MCF 10A (cell line): ENCODE results near the gene CROCC2. TPM values are rescaled to one million over a fixed set of nuclear protein-coding genes. Genes with fewer than 3 reads are reported as not detected.

Experiments used
- BruUV-seq: library from RNA; stranded (reverse); fragments of 400-500 nt; replicated peaks from 2 replicates; lab custom pipeline; 2021; lab: Mats Ljungman, UMichigan
- CTCF ChIA-PET: fragments of 300-600 bp; sonication (Branson Sonifier 250); formaldehyde crosslinking; extraction: SDS; loops from one replicate; lab custom pipeline; 2021; ENCODE audit warnings: antibody characterized with exemption, inconsistent platforms; lab: Yijun Ruan, JAX
- POLR2A ChIA-PET: fragments of 300-600, 350-650 bp; sonication (Branson Sonifier 250); formaldehyde crosslinking; extraction: SDS; loops from one replicate; lab custom pipeline; 2020; ENCODE audit warnings: antibody characterized with exemption, inconsistent platforms; lab: Yijun Ruan, JAX
- DNase-seq: peaks from one replicate; pipeline ENCODE4 v3.0.0-alpha.2; 2018; ENCODE audit not compliant: unreplicated experiment
- H3K27ac Mint-ChIP-seq: one replicate; pipeline ENCODE4 v1.8.0; 2022; ENCODE audit warnings: mild to moderate bottlenecking, low read depth, mixed read lengths; ENCODE audit not compliant: unreplicated experiment
- H3K27me3 Mint-ChIP-seq: one replicate; pipeline ENCODE4 v1.8.0; 2022; ENCODE audit warnings: mixed read lengths; ENCODE audit not compliant: insufficient read depth, unreplicated experiment
- H3K36me3 Mint-ChIP-seq: one replicate; pipeline ENCODE4 v1.8.0; 2022; ENCODE audit warnings: mild to moderate bottlenecking, moderate library complexity, mixed read lengths; ENCODE audit not compliant: insufficient read depth, unreplicated experiment
- H3K4me1 Mint-ChIP-seq: one replicate; pipeline ENCODE4 v1.8.0; 2022; ENCODE audit warnings: mixed read lengths; ENCODE audit not compliant: insufficient read depth, unreplicated experiment
- H3K4me3 Mint-ChIP-seq: one replicate; pipeline ENCODE4 v1.8.0; 2022; ENCODE audit warnings: mild to moderate bottlenecking, moderate library complexity, mixed read lengths; ENCODE audit not compliant: unreplicated experiment
- H3K9me3 Mint-ChIP-seq: one replicate; pipeline ENCODE4 v1.8.0; 2022; ENCODE audit warnings: mixed read lengths; ENCODE audit not compliant: unreplicated experiment
- CTCF ChIP-seq: fragments of 200-600 bp; IDR thresholded peaks from one replicate; pipeline ENCODE4 v1.8.0; 2022; ENCODE audit warnings: antibody characterized with exemption, mild to moderate bottlenecking; ENCODE audit not compliant: unreplicated experiment
- intact Hi-C: fragments of 100-400 bp; cut with micrococcal nuclease; formaldehyde crosslinking; loops from 2 replicates; pipeline ENCODE4 v1.14.1; 2022
- total RNA-seq: library from RNA; stranded (reverse); gene quantifications from 2 replicates; pipeline ENCODE4 v1.2.3, GENCODE V29; 2022

The CROCC2 gene
- total RNA-seq, 1 experiment from 2014 or later: not detected

GRCh38 chr2:240928476-240929363 lies 22.6 kb downstream of the CROCC2 start:
- CTCF ChIA-PET: no interaction called here
- intact Hi-C loops: no loop called here
- H3K27me3 Mint-ChIP-seq: peaks cover 17% of the 10 kb centered on the region
- no peaks in the 10 kb centered on the region for H3K36me3 Mint-ChIP-seq
- no peaks in the 10 kb centered on the region for H3K4me1 Mint-ChIP-seq
- no peak for DNase-seq
- no peak for TF ChIP-seq CTCF
- H3K9me3 Mint-ChIP-seq: no peaks in the 10 kb centered on the region
- POLR2A ChIA-PET: no interaction called here
- BruUV-seq: no TSS peak
- no peak overlapping the region for H3K27ac Mint-ChIP-seq
- H3K4me3 Mint-ChIP-seq: no peak overlapping the region

- Mint-ChIP-seq H3K36me3 (no peaks in the 10 kb centered on the region), H3K4me1 (no peaks in the 10 kb centered on the region), H3K27me3 (peaks cover 17% of the 10 kb centered on the region), H3K27ac (no peak overlapping the region), H3K4me3 (no peak overlapping the region), H3K9me3 (no peaks in the 10 kb centered on the region)
- no peak for DNase-seq
- BruUV-seq: no TSS peak
- ChIA-PET POLR2A (no interaction called here), CTCF (no interaction called here)
- intact Hi-C loops: no loop called here
- TF ChIP-seq CTCF: no peak
These were observed 23.4 kb downstream of the CROCC2 start for GRCh38 chr2:240929364-240930095.

- peaks cover 17% of the 10 kb centered on the region for H3K27me3 Mint-ChIP-seq
- no peaks in the 10 kb centered on the region for H3K9me3 Mint-ChIP-seq
- H3K36me3 Mint-ChIP-seq: no peaks in the 10 kb centered on the region
- no peak for DNase-seq
- no peak overlapping the region for H3K27ac Mint-ChIP-seq
- H3K4me3 Mint-ChIP-seq: no peak overlapping the region
- no peak for TF ChIP-seq CTCF
- CTCF ChIA-PET: no interaction called here
- H3K4me1 Mint-ChIP-seq: no peaks in the 10 kb centered on the region
- BruUV-seq: no TSS peak
- POLR2A ChIA-PET: no interaction called here
- intact Hi-C loops: no loop called here
These were observed 24.0 kb downstream of the CROCC2 start for GRCh38 chr2:240930096-240930630.
